DND-41 (cell line): ENCODE results near the gene RHOT2.

Source experiments
- ATAC-seq: fragments of 200-7000 bp; cut with Tn5 transposase; 3 replicates; pipeline ENCODE4 v1.9.1; 2021; ENCODE audit warnings: low read depth; ENCODE audit not compliant: insufficient read depth
- DNase-seq: peaks from one replicate; pipeline ENCODE4 v3.0.0-alpha.2; 2020
- H2AFZ ChIP-seq: 2 replicates; pipeline ENCODE4 v1.6.0; 2012; ENCODE audit warnings: low read depth, low read length
- H3K27ac ChIP-seq: 2 replicates; pipeline ENCODE4 v1.5.1; 2012; ENCODE audit warnings: low read length, inconsistent platforms
- H3K27me3 ChIP-seq: fragments of 200-600 bp; sonication (generic); 2 replicates; pipeline ENCODE4 v1.6.0; 2012; ENCODE audit warnings: low read length, mild to moderate bottlenecking, inconsistent platforms; ENCODE audit not compliant: insufficient read depth, poor library complexity
- H3K36me3 ChIP-seq: 2 replicates; pipeline ENCODE4 v1.5.1; 2012; ENCODE audit warnings: low read length, inconsistent platforms; ENCODE audit not compliant: insufficient read depth
- H3K4me1 ChIP-seq: 2 replicates; pipeline ENCODE4 v1.5.1; 2012; ENCODE audit warnings: mild to moderate bottlenecking, low read length; ENCODE audit not compliant: insufficient read depth
- H3K4me2 ChIP-seq: 2 replicates; pipeline ENCODE4 v1.6.0; 2012; ENCODE audit warnings: mild to moderate bottlenecking, moderate library complexity, low read length, inconsistent platforms; ENCODE audit not compliant: insufficient read depth
- H3K4me3 ChIP-seq, 2 experiments: fragments of 200-600 bp in 1 of 2; shearing (Covaris generic) in 1 of 2; 2 replicates each; pipeline ENCODE4 v1.5.1; 2012 to 2016; ENCODE audit warnings: inconsistent platforms in 2 of 2, low read length in 2 of 2, mild to moderate bottlenecking in 2 of 2, low read depth in 1 of 2, moderate library complexity in 1 of 2
- H3K79me2 ChIP-seq: 2 replicates; pipeline ENCODE4 v1.6.0; 2012; ENCODE audit warnings: low read length, inconsistent platforms; ENCODE audit not compliant: insufficient read depth
- H3K9ac ChIP-seq: 2 replicates; pipeline ENCODE4 v1.6.0; 2012; ENCODE audit warnings: low read depth, mild to moderate bottlenecking, inconsistent platforms, low read length, moderate library complexity
- H3K9me3 ChIP-seq: 2 replicates; pipeline ENCODE4 v1.5.1; 2012; ENCODE audit warnings: low read length, moderate library complexity, mild to moderate bottlenecking, inconsistent platforms; ENCODE audit not compliant: insufficient read depth, severe bottlenecking
- H4K20me1 ChIP-seq: 2 replicates; pipeline ENCODE4 v1.6.0; 2012; ENCODE audit warnings: low read length; ENCODE audit not compliant: insufficient read depth
- CTCF ChIP-seq: IDR thresholded peaks from 2 replicates; pipeline ENCODE4 v1.5.1; 2012; ENCODE audit warnings: borderline replicate concordance, low read length, moderate library complexity, mild to moderate bottlenecking; ENCODE audit not compliant: poor library complexity, severe bottlenecking; ENCODE audit errors: extremely low read depth
- EZH2 ChIP-seq: IDR thresholded peaks from 3 replicates; pipeline ENCODE4 v1.6.1; 2012; ENCODE audit warnings: borderline replicate concordance, low read depth, mild to moderate bottlenecking, moderate library complexity, low read length, inconsistent platforms; ENCODE audit not compliant: severe bottlenecking

Gene RHOT2

GRCh38 chr16:662095-662494 is 5.8 kb upstream of the RHOT2 start:
- Histone ChIP-seq H3K4me1 (peaks cover 4% of the 10 kb centered on the region), H3K4me2 (no peak overlapping the region), H2AFZ (no peak overlapping the region), H3K27ac (no peak overlapping the region), H3K9ac (no peak overlapping the region), H3K36me3 (peaks cover 64% of the 10 kb centered on the region), H3K4me3 (no peak overlapping the region), H4K20me1 (peaks cover 23% of the 10 kb centered on the region), H3K9me3 (no peaks in the 10 kb centered on the region), H3K27me3 (no peaks in the 10 kb centered on the region), H3K79me2 (0 out of 2 replicates have a peak, but pooled peaks cover under 1% of the 10 kb centered on the region)
- TF ChIP-seq EZH2 (no peak), CTCF (no peak)
- no peak for DNase-seq
- ATAC-seq = no peak

GRCh38 chr16:662597-662996 is 5.3 kb upstream of the RHOT2 start:
- Histone ChIP-seq H3K4me1 (peaks cover 9% of the 10 kb centered on the region), H3K79me2 (peaks cover 5% of the 10 kb centered on the region), H3K36me3 (peaks cover 63% of the 10 kb centered on the region), H3K9me3 (no peaks in the 10 kb centered on the region), H4K20me1 (peaks cover 23% of the 10 kb centered on the region), H3K4me2 (no peak overlapping the region), H3K27me3 (no peaks in the 10 kb centered on the region), H3K27ac (no peak overlapping the region), H2AFZ (no peak overlapping the region), H3K4me3 (no peak overlapping the region), H3K9ac (no peak overlapping the region)
- DNase-seq (no peak), ATAC-seq (no peak)
- TF ChIP-seq EZH2 = no peak
- TF ChIP-seq CTCF = no peak

- peaks cover 25% of the 10 kb centered on the region for H4K20me1 ChIP-seq
- H3K79me2 ChIP-seq = peaks cover 40% of the 10 kb centered on the region
- no peaks in the 10 kb centered on the region for H3K9me3 ChIP-seq
- H3K27me3 ChIP-seq = no peaks in the 10 kb centered on the region
- peaks cover 65% of the 10 kb centered on the region for H3K36me3 ChIP-seq
- no peak for TF ChIP-seq EZH2
- no peak for TF ChIP-seq CTCF
- H3K9ac ChIP-seq = peak overlapping the region; percentile 99; the same call in 1 of the 2 replicates
- peak overlapping the region; percentile 95 for H3K4me2 ChIP-seq
- H3K4me3 ChIP-seq = no peak overlapping the region; a peak in 1 of 4 replicates
- ATAC-seq = no peak
- no peak overlapping the region; the same call in 1 of the 2 replicates for H3K27ac ChIP-seq
- DNase-seq = no peak
- peaks cover 31% of the 10 kb centered on the region for H3K4me1 ChIP-seq
- H2AFZ ChIP-seq = no peak overlapping the region
Observed at GRCh38 chr16:666572-666971, 1.4 kb upstream of the RHOT2 start.
